Skin epidermis (tissue), 12 donors: Measurements from ENCODE around the gene ISLR.
A peak's percentile ranks its signal among the peaks of the same experiment; 100 is the strongest.
"Not testable (repeated sequence)": the region's sequence is repeated elsewhere in the genome, so short reads cannot be mapped to it uniquely, and the experiment has no call there.

Experiments used
- H3K27ac ChIP-seq, 21 experiments: fragments of 200-600 bp; sonication (generic) in 11 of 21; one replicate each; pipeline ENCODE4 v1.5.0; 2020; ENCODE audit warnings: mild to moderate bottlenecking in 3 of 21, inconsistent platforms in 2 of 21, moderate library complexity in 2 of 21
- H3K4me3 ChIP-seq, 7 experiments: fragments of 200-600 bp; sonication (generic) in 2 of 7; one replicate each; pipeline ENCODE4 v1.5.0; 2020; ENCODE audit warnings: inconsistent platforms in 2 of 7, mild to moderate bottlenecking in 2 of 7, moderate library complexity in 1 of 7

ISLR gene

GRCh38 chr15:74136540-74136813 is 37.0 kb upstream of the ISLR start:
- peak overlapping the region in 13 of 21 experiments; percentile 26 to 80 (median 48) for H3K27ac ChIP-seq
- H3K4me3 ChIP-seq = peak overlapping the region; percentile 16 to 36 (median 27)

GRCh38 chr15:74136814-74137536 is 36.5 kb upstream of the ISLR start:
- H3K27ac ChIP-seq = peak overlapping the region in 13 of 21 experiments; percentile 26 to 80 (median 48)
- H3K4me3 ChIP-seq = peak overlapping the region; percentile 16 to 36 (median 27)

- H3K27ac ChIP-seq = peak overlapping the region in 1 of 21 experiments; percentile 80
Observed at GRCh38 chr15:74137537-74137894, 36.0 kb upstream of the ISLR start.

GRCh38 chr15:74138642-74139041 is 34.9 kb upstream of the ISLR start:
- H3K27ac ChIP-seq = no peak overlapping the region

More at GRCh38 chr15:74137537-74137894, 36.0 kb upstream of the ISLR start:
- H3K4me3 ChIP-seq = no peak overlapping the region

GRCh38 chr15:74141591-74141990 is 31.9 kb upstream of the ISLR start:
- H3K4me3 ChIP-seq = no peak overlapping the region
- no peak overlapping the region for H3K27ac ChIP-seq

More at GRCh38 chr15:74138642-74139041, 34.9 kb upstream of the ISLR start:
- H3K4me3 ChIP-seq = no peak overlapping the region

- H3K27ac ChIP-seq = no peak overlapping the region
- no peak overlapping the region for H3K4me3 ChIP-seq
Observed at GRCh38 chr15:74144153-74144775, 29.2 kb upstream of the ISLR start.

- H3K27ac ChIP-seq = no peak overlapping the region
Observed at GRCh38 chr15:74146277-74146800, 27.2 kb upstream of the ISLR start.

GRCh38 chr15:74147051-74147450 is 26.5 kb upstream of the ISLR start:
- Histone ChIP-seq H3K27ac (no peak overlapping the region), H3K4me3 (no peak overlapping the region)

More at GRCh38 chr15:74146277-74146800, 27.2 kb upstream of the ISLR start:
- no peak overlapping the region for H3K4me3 ChIP-seq

GRCh38 chr15:74155766-74156417 is 17.6 kb upstream of the ISLR start:
- no peak overlapping the region for H3K4me3 ChIP-seq
- no peak overlapping the region for H3K27ac ChIP-seq

- Histone ChIP-seq H3K27ac (no peak overlapping the region), H3K4me3 (no peak overlapping the region)
Observed at GRCh38 chr15:74156678-74157411, 16.7 kb upstream of the ISLR start.

- no peak overlapping the region for H3K27ac ChIP-seq
Observed at GRCh38 chr15:74157868-74158827, 15.4 kb upstream of the ISLR start.

GRCh38 chr15:74158855-74159650 is 14.5 kb upstream of the ISLR start:
- Histone ChIP-seq H3K4me3 (no peak overlapping the region), H3K27ac (no peak overlapping the region)

More at GRCh38 chr15:74157868-74158827, 15.4 kb upstream of the ISLR start:
- no peak overlapping the region for H3K4me3 ChIP-seq

- Histone ChIP-seq H3K27ac (no peak overlapping the region), H3K4me3 (no peak overlapping the region)
Observed at GRCh38 chr15:74159773-74160172, 13.7 kb upstream of the ISLR start.

- not testable (repeated sequence) for H3K27ac ChIP-seq, H3K4me3 ChIP-seq
Observed at GRCh38 chr15:74160390-74160789, 13.1 kb upstream of the ISLR start.

GRCh38 chr15:74162195-74162536 is 11.3 kb upstream of the ISLR start:
- not testable (repeated sequence) for H3K4me3 ChIP-seq, H3K27ac ChIP-seq

- Histone ChIP-seq H3K27ac (no peak overlapping the region), H3K4me3 (no peak overlapping the region)
Observed at GRCh38 chr15:74165461-74165860, 8.0 kb upstream of the ISLR start.

GRCh38 chr15:74167891-74168331 is 5.6 kb upstream of the ISLR start:
- Histone ChIP-seq H3K27ac (no peak overlapping the region), H3K4me3 (no peak overlapping the region)

- H3K27ac ChIP-seq = no peak overlapping the region
Observed at GRCh38 chr15:74168711-74169126, 4.8 kb upstream of the ISLR start.

More at GRCh38 chr15:74168711-74169126, 4.8 kb upstream of the ISLR start:
- no peak overlapping the region for H3K4me3 ChIP-seq
